Spleen (tissue), 7 donors: ENCODE results near the gene MMP20.

ENCODE experiments used
- CTCF ChIP-seq, 11 experiments: fragments of 200-600 bp in 7 of 11; fragments of 450-650 bp in 4 of 11; sonication (generic) in 4 of 11; IDR thresholded peaks in 8 of 11; conservative IDR thresholded peaks in 3 of 11; 1 replicate in 7 of 11; 2 replicates in 4 of 11; pipeline versions ENCODE4 v1.4.0 to v1.8.0; 2016 to 2021; ENCODE audit warnings: antibody characterized with exemption in 11 of 11, inconsistent platforms in 4 of 11, mild to moderate bottlenecking in 1 of 11
- POLR2A ChIP-seq, 3 donors: fragments of 450-650 bp; IDR thresholded peaks; one replicate each; pipeline ENCODE4 v1.5.1; 2017; ENCODE audit warnings: antibody characterized with exemption in 3 of 3, mild to moderate bottlenecking in 1 of 3
- POLR2AphosphoS5 ChIP-seq, 3 donors: sonication (generic); formaldehyde crosslinking; IDR thresholded peaks; one replicate each; pipeline ENCODE4 v1.5.1; 2017; ENCODE audit warnings: antibody characterized with exemption in 3 of 3
- donor health status: DM: no; HTN: no; CAD: no; lungs with moderate emphysema.
- donor health status: DM: no; HTN: no; CAD: no.
- donor health status: DM: no; HTN: no; CAD: no.

DNA sequence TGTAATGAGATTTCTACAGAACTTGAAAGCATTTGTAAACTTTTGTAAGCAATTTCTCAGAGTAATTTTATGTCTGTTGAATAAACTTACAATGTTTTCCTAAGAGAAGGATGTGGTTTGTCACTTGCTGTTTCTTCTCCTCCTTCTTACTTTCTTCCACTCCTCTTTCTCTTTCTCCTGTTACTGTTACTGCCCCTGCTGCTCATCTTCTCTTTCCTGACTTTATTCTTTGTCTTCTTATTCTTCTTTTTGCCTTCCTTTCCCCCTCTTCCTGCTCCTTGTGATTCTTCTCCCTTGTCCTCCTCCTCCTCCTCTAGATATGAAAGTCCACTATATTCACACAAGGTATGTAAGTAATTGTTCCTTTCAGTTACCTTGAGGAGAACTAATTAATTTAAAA is 63.5 kb downstream of the MMP20 start:
- no peak for TF ChIP-seq CTCF (IDR thresholded peaks at IDR 0.05 in 8 of 11, conservative IDR thresholded peaks at IDR 0.05 in 3 of 11)
- TF ChIP-seq POLR2A (IDR thresholded peaks at IDR 0.05): no peak
- TF ChIP-seq POLR2AphosphoS5 (IDR thresholded peaks at IDR 0.05): no peak
